AG09319 (cell line): ENCODE measurements around the gene CAMKK2.

ENCODE experiments used
- DNase-seq: peaks from one replicate; pipeline ENCODE4 v3.0.0-alpha.2; 2010; ENCODE audit warnings: low read depth; ENCODE audit errors: extremely low read depth
- TF ChIP-seq, protein P1 (sequence below): IDR thresholded peaks from 2 replicates; pipeline ENCODE4 v1.5.1; 2011; ENCODE audit warnings: low read depth, mild to moderate bottlenecking, inconsistent platforms, low read length, moderate library complexity

CAMKK2 gene

DNA sequence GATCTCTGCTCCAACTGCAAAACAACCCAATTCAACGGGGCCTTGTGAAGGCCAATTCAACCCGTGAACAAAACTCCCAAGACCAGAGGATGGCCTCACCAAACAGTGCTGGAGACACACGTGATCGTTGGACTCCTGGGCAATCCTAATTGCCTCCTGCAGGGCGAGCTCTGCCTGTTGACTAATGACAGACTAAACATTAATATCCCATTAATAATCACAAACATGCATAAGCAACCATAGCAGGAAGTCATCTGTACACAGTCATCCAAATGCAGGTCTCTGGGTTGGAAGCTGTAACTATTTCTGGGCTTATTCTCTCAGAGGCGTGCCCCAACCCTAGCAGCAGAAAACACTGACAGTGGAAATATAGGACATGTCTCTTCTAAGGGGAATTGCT lies 34.7 kb upstream of the CAMKK2 start:
- DNase-seq = no peak
- TF ChIP-seq, protein P1, sequence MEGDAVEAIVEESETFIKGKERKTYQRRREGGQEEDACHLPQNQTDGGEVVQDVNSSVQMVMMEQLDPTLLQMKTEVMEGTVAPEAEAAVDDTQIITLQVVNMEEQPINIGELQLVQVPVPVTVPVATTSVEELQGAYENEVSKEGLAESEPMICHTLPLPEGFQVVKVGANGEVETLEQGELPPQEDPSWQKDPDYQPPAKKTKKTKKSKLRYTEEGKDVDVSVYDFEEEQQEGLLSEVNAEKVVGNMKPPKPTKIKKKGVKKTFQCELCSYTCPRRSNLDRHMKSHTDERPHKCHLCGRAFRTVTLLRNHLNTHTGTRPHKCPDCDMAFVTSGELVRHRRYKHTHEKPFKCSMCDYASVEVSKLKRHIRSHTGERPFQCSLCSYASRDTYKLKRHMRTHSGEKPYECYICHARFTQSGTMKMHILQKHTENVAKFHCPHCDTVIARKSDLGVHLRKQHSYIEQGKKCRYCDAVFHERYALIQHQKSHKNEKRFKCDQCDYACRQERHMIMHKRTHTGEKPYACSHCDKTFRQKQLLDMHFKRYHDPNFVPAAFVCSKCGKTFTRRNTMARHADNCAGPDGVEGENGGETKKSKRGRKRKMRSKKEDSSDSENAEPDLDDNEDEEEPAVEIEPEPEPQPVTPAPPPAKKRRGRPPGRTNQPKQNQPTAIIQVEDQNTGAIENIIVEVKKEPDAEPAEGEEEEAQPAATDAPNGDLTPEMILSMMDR = no peak

DNA sequence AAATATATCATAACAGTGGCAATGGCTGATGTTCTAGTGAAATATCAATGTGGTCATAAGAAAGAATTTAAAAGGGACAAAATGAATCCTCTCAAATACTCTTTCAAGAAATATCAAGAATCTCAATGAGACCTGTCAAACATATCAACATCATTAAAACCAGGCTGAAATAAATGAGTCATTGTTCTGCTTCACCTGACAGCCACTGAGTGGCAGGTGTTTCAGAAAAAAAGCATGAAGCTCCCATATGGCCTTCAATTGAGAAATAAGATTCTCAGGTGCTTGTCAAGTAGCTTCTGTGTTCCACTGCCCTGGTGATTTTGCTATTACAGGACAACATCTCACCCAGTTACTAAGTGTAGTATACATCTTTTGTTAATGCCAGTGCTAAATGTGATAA lies 34.2 kb upstream of the CAMKK2 start:
- DNase-seq = no peak
- TF ChIP-seq, protein P1 = no peak

DNA sequence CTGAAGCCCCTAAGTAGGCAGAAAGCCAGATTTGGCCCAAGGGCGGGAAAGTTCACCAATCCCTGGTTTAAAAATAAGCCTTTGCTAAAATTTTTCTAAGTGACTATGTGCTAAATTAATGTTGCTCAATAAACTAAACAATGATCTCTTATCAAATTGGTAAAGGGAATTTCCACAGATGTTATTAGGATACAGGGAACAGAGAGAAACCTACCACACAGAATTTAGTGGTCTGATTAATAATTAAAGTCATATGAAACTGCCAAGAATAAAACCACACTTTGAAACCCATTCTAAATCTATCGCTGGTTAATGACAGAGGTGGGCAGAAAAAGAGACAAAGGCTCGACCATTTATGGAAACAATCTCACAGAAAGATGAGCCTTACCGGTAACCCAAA lies 33.7 kb upstream of the CAMKK2 start:
- DNase-seq = no peak
- TF ChIP-seq, protein P1 = no peak

DNA sequence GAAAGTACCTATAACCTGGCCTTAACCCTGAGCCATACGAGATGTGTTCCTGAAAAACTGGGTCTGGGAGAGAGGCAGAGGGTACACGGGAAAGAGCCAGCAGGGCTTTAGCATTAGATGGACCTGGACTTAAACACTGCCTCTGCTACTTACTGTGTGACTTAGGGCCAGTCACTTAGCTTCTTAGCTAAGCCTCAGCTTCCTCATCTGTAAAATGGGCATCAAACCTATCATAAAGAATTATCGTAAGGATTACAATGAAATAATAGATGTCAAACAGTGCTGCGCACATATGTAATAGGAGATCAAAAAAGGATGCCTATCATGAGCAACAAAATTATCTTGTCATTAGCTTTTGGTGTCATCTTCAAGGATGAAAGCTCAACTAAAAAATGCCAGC lies 32.1 kb upstream of the CAMKK2 start:
- TF ChIP-seq, protein P1 = no peak
- DNase-seq = no peak

DNA sequence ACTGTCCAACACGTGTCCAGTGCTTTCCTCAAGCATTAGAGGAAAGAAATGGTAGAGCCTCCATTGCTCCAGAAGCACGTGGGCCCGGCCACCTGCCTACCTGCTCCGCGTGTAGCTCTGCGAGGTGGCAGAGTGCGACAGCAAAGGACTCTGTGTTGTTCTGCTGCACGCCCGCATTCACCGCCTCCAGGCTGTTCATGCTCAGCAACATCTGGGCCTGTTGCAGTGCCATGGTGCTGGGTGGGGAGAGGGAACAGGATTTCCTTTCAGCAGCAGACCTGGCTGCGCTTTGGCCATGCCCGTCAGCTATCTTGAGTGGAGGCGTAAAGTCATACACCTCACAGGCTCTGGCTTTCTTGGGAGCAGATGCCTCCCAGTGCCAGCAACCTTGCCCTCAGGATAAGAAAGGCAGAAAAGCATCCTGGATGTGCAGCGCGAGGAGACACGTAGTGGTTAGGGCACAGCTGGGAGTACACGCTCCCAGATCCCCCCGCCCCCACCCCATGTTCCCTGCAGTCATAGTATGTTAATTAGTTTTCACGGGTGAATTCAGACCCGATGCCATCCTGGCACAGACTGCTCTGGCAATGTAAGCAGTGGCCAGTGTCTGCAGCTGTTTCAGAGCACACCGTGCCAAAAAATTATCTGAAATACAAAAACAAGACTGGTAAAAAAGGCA lies 30.6 kb upstream of the CAMKK2 start:
- DNase-seq = no peak
- TF ChIP-seq, protein P1 = no peak

DNA sequence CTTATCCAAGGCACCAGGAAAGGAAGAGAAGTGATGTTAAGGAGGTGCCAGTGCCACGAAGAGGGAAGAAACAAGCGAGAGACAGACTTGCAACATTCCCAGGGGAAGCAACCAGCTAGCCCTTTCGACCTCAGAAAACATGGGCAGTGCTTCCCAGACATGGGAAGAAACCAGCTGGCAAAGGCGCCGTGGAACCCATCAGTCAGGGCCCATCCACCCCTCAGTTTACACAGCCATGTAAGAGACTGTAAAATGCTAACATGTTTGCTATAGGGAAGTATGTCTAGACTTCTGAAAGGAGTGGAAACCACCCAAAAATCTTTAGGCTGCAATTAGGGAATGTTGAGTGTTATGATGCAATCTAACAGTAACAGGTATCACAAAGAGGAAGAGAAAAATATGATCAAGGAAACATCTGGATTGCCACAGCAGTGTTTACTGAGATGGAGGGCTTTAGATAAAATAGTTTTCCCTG lies 29.4 kb upstream of the CAMKK2 start:
- TF ChIP-seq, protein P1 = no peak

DNA sequence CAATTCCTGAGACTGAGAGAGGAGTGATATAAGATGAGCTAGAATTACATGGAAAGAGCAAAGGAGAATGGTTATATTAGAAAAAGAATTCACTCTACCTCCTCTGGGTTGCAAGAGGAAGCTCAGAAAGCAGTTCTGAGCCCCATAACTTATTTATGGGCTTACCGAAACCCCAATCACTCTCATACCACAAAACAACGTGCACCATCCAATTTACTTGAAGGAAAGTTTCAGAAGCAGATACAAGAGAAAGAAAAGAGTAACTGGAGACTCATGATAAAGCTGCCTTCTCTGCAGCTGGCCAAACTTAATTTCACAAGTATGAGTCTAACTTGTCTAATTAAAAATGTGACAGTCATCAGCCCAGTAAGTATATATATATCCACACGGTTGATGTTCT lies 27.4 kb upstream of the CAMKK2 start:
- TF ChIP-seq, protein P1 = no peak
- no peak for DNase-seq

More for the DNA sequence above, 29.4 kb upstream of the CAMKK2 start:
- DNase-seq = no peak
